ENCODE results near the gene GPX3. TPM values are rescaled to one million over a fixed set of nuclear protein-coding genes. Genes with fewer than 3 reads are reported as not detected.

Gene GPX3
- total and polyA plus RNA-seq, 2 experiments from 2014 or later: 28.0 to 48.9 TPM

DNA sequence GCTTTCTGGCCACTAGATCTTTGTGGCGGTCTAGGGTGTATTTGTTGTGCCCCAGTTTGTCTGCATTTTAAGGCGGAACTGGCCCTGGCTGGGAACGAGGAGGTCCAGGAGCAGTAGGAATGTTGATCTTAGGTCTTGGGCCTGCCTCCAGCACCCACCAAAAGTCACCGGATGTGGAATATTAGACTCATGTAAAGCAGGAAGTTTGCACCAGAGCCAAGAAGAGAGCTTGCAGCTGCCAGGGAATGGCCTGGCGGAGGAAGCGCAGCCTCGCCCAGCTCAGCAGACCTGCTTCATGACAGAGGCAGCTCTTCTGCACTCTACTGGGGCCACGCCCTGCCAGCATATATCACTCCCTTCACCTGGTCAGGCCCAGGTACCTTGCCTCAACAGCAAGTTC lies 3.3 kb downstream of the GPX3 start (continued):
- TF ChIP-seq, protein P1, sequence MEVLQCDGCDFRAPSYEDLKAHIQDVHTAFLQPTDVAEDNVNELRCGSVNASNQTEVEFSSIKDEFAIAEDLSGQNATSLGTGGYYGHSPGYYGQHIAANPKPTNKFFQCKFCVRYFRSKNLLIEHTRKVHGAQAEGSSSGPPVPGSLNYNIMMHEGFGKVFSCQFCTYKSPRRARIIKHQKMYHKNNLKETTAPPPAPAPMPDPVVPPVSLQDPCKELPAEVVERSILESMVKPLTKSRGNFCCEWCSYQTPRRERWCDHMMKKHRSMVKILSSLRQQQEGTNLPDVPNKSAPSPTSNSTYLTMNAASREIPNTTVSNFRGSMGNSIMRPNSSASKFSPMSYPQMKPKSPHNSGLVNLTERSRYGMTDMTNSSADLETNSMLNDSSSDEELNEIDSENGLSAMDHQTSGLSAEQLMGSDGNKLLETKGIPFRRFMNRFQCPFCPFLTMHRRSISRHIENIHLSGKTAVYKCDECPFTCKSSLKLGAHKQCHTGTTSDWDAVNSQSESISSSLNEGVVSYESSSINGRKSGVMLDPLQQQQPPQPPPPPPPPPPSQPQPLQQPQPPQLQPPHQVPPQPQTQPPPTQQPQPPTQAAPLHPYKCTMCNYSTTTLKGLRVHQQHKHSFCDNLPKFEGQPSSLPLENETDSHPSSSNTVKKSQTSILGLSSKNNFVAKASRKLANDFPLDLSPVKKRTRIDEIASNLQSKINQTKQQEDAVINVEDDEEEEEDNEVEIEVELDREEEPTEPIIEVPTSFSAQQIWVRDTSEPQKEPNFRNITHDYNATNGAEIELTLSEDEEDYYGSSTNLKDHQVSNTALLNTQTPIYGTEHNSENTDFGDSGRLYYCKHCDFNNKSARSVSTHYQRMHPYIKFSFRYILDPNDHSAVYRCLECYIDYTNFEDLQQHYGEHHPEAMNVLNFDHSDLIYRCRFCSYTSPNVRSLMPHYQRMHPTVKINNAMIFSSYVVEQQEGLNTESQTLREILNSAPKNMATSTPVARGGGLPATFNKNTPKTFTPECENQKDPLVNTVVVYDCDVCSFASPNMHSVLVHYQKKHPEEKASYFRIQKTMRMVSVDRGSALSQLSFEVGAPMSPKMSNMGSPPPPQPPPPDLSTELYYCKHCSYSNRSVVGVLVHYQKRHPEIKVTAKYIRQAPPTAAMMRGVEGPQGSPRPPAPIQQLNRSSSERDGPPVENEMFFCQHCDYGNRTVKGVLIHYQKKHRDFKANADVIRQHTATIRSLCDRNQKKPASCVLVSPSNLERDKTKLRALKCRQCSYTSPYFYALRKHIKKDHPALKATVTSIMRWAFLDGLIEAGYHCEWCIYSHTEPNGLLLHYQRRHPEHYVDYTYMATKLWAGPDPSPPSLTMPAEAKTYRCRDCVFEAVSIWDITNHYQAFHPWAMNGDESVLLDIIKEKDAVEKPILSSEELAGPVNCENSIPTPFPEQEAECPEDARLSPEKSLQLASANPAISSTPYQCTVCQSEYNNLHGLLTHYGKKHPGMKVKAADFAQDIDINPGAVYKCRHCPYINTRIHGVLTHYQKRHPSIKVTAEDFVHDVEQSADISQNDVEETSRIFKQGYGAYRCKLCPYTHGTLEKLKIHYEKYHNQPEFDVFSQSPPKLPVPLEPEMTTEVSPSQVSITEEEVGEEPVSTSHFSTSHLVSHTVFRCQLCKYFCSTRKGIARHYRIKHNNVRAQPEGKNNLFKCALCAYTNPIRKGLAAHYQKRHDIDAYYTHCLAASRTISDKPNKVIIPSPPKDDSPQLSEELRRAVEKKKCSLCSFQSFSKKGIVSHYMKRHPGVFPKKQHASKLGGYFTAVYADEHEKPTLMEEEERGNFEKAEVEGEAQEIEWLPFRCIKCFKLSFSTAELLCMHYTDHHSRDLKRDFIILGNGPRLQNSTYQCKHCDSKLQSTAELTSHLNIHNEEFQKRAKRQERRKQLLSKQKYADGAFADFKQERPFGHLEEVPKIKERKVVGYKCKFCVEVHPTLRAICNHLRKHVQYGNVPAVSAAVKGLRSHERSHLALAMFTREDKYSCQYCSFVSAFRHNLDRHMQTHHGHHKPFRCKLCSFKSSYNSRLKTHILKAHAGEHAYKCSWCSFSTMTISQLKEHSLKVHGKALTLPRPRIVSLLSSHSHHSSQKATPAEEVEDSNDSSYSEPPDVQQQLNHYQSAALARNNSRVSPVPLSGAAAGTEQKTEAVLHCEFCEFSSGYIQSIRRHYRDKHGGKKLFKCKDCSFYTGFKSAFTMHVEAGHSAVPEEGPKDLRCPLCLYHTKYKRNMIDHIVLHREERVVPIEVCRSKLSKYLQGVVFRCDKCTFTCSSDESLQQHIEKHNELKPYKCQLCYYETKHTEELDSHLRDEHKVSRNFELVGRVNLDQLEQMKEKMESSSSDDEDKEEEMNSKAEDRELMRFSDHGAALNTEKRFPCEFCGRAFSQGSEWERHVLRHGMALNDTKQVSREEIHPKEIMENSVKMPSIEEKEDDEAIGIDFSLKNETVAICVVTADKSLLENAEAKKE (CRISPR knock-in tag; IDR thresholded peaks at IDR 0.05): no peak
- TF ChIP-seq, protein P2, sequence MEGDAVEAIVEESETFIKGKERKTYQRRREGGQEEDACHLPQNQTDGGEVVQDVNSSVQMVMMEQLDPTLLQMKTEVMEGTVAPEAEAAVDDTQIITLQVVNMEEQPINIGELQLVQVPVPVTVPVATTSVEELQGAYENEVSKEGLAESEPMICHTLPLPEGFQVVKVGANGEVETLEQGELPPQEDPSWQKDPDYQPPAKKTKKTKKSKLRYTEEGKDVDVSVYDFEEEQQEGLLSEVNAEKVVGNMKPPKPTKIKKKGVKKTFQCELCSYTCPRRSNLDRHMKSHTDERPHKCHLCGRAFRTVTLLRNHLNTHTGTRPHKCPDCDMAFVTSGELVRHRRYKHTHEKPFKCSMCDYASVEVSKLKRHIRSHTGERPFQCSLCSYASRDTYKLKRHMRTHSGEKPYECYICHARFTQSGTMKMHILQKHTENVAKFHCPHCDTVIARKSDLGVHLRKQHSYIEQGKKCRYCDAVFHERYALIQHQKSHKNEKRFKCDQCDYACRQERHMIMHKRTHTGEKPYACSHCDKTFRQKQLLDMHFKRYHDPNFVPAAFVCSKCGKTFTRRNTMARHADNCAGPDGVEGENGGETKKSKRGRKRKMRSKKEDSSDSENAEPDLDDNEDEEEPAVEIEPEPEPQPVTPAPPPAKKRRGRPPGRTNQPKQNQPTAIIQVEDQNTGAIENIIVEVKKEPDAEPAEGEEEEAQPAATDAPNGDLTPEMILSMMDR (conservative IDR thresholded peaks at IDR 0.05; ENCODE audit: low read depth in 2 of 2): no peak
- TF ChIP-seq ZNF114 (CRISPR knock-in tag; IDR thresholded peaks at IDR 0.05): no peak
- no peak for TF ChIP-seq CREB1 (CRISPR knock-in tag; IDR thresholded peaks at IDR 0.05; ENCODE audit: low read depth)
- no peak for TF ChIP-seq ZNF331 (CRISPR knock-in tag; IDR thresholded peaks at IDR 0.05; ENCODE audit: low read depth)
- TF ChIP-seq NANOG (IDR thresholded peaks at IDR 0.05; ENCODE audit: borderline replicate concordance): no peak
- no peak for TF ChIP-seq JUNB (IDR thresholded peaks at IDR 0.05; ENCODE audit: unreplicated experiment)
- no peak for TF ChIP-seq STAT1 (IDR thresholded peaks at IDR 0.05; ENCODE audit: unreplicated experiment)
- TF ChIP-seq EZH2phosphoT487 (IDR thresholded peaks at IDR 0.05; ENCODE audit: unreplicated experiment): no peak
